K562 (cell line): ENCODE results near the gene PAX5. TPM values are rescaled to one million over a fixed set of nuclear protein-coding genes. Genes with fewer than 3 reads are reported as not detected.

Source experiments
- ATAC-seq: fragments of 200-7000 bp; cut with Tn5 transposase; 3 replicates; pipeline ENCODE4 v1.9.1; 2020; ENCODE audit warnings: moderate library complexity
- BruUV-seq: library from RNA; stranded (reverse); fragments of 400-500 nt; replicated peaks from 2 replicates; lab custom pipeline; 2021; lab: Mats Ljungman, UMichigan
- CTCF ChIA-PET: fragments of 300-600 bp; formaldehyde crosslinking; extraction: SDS; loops from one replicate; lab custom pipeline; 2021; ENCODE audit warnings: low intra/inter-chr PET ratio; lab: Yijun Ruan, JAX
- POLR2A ChIA-PET: fragments of 300-600, 350-650 bp; sonication (Branson Sonifier 250); formaldehyde crosslinking; extraction: SDS; loops from one replicate; lab custom pipeline; 2021; ENCODE audit warnings: antibody characterized with exemption, inconsistent platforms; lab: Yijun Ruan, JAX
- DNase-seq, 4 experiments: peaks; one replicate each; pipeline versions ENCODE4 v3.0.0 to v3.0.0-alpha.2; 2011 to 2018; ENCODE audit warnings: low spot score in 3 of 4, mixed read lengths in 3 of 4; ENCODE audit errors: extremely low read depth in 1 of 4
- FAIRE-seq: peaks from 2 replicates; lab custom pipeline; 2011; peaks lifted over from hg19 to GRCh38; lab: Jason Lieb, UNC
- H2AFZ ChIP-seq: 2 replicates; pipeline ENCODE4 v1.6.0; 2011; ENCODE audit warnings: low read depth, low read length, control low read depth, inconsistent platforms
- H3K27ac ChIP-seq: fragments of 200-600 bp; 3 replicates; pipeline ENCODE4 v1.8.0; 2011; ENCODE audit warnings: low read depth, mild to moderate bottlenecking, control low read depth, inconsistent platforms, low read length, moderate library complexity, mixed read lengths; ENCODE audit errors: extremely low read depth
- H3K27me3 ChIP-seq, 2 experiments: fragments of 300-600 bp in 1 of 2; 2 replicates in 1 of 2; 3 replicates in 1 of 2; pipeline versions ENCODE4 v1.6.0 to v1.8.0; 2011; ENCODE audit warnings: inconsistent platforms in 2 of 2, low read length in 2 of 2, mild to moderate bottlenecking in 1 of 2, mixed read lengths in 1 of 2, moderate library complexity in 1 of 2; ENCODE audit not compliant: control insufficient read depth in 2 of 2, insufficient read depth in 2 of 2
- H3K36me3 ChIP-seq: fragments of 300-600 bp; 3 replicates; pipeline ENCODE4 v1.8.0; 2011; ENCODE audit warnings: mild to moderate bottlenecking, low read length, inconsistent platforms; ENCODE audit not compliant: control insufficient read depth, insufficient read depth
- H3K4me1 ChIP-seq, 2 experiments: fragments of 200-600 bp in 1 of 2; replicated peaks in 1 of 2; 2 replicates in 1 of 2; 3 replicates in 1 of 2; pipeline versions ENCODE4 v1.5.1 to v1.8.0; 2011; ENCODE audit warnings: inconsistent platforms in 2 of 2, low read length in 2 of 2, mild to moderate bottlenecking in 1 of 2, mixed read lengths in 1 of 2, moderate library complexity in 1 of 2; ENCODE audit not compliant: control insufficient read depth in 2 of 2, insufficient read depth in 2 of 2
- H3K4me2 ChIP-seq: 2 replicates; pipeline ENCODE4 v1.6.1; 2011; ENCODE audit warnings: low read length, control low read depth, inconsistent platforms, mixed read lengths; ENCODE audit not compliant: insufficient read depth
- H3K4me3 ChIP-seq: fragments of 200-600 bp; sonication (generic), shearing (Covaris generic); 2 replicates; pipeline ENCODE4 v1.5.1; 2016; ENCODE audit warnings: control low read depth, inconsistent platforms
- H3K79me2 ChIP-seq: fragments of 200-600 bp; 3 replicates; pipeline ENCODE4 v1.8.0; 2011; ENCODE audit warnings: low read length, inconsistent platforms; ENCODE audit not compliant: control insufficient read depth, insufficient read depth
- H3K9ac ChIP-seq, 2 experiments: 2 replicates each; pipeline versions ENCODE4 v1.6.0 to v1.6.1; 2011; ENCODE audit warnings: low read depth in 2 of 2, low read length in 2 of 2, control low read depth in 1 of 2, inconsistent platforms in 1 of 2, mild to moderate bottlenecking in 1 of 2, mixed read lengths in 1 of 2; ENCODE audit not compliant: insufficient read depth in 1 of 2
- H3K9me1 ChIP-seq: one replicate; pipeline ENCODE4 v1.6.0; 2011; ENCODE audit warnings: inconsistent platforms, mild to moderate bottlenecking, low read length, moderate library complexity; ENCODE audit not compliant: control insufficient read depth, insufficient read depth
- H3K9me3 ChIP-seq: replicated peaks from 2 replicates; pipeline ENCODE4 v1.5.1; 2011; ENCODE audit warnings: low read depth, low read length, inconsistent platforms; ENCODE audit not compliant: control insufficient read depth, insufficient read depth
- H4K20me1 ChIP-seq: replicated peaks from 2 replicates; pipeline ENCODE4 v1.6.1; 2011; ENCODE audit warnings: low read length, inconsistent platforms, mixed read lengths; ENCODE audit not compliant: control insufficient read depth, insufficient read depth
- CBX1 ChIP-seq: sonication (generic); IDR thresholded peaks from 2 replicates; pipeline ENCODE4 v1.6.1; 2016; ENCODE audit warnings: antibody characterized with exemption, low read depth, mild to moderate bottlenecking
- HDAC3 ChIP-seq: fragments of 450-650 bp; IDR thresholded peaks from 2 replicates; pipeline ENCODE4 v1.6.1; 2018; ENCODE audit warnings: borderline replicate concordance, mild to moderate bottlenecking, moderate library complexity; ENCODE audit not compliant: partially characterized antibody
- KAT8 ChIP-seq: fragments of 450-650 bp; IDR thresholded peaks from 2 replicates; pipeline ENCODE4 v1.6.1; 2016; ENCODE audit warnings: low read depth, mild to moderate bottlenecking
- KDM1A ChIP-seq, 2 experiments: fragments of 450-650 bp; IDR thresholded peaks; 2 replicates each; pipeline ENCODE4 v1.6.1; 2016; ENCODE audit warnings: mild to moderate bottlenecking in 2 of 2
- KLF13 ChIP-seq: fragments of 450-650 bp; IDR thresholded peaks from 2 replicates; pipeline ENCODE4 v1.6.1; 2016; ENCODE audit warnings: missing genetic modification characterization, low read depth, mild to moderate bottlenecking, missing compliant biosample characterization, moderate library complexity, borderline replicate concordance
- MAFF ChIP-seq: IDR thresholded peaks from 2 replicates; pipeline ENCODE4 v1.6.1; 2012; ENCODE audit warnings: low read length, improper control_type of control experiment
- MAFG ChIP-seq: fragments of 450-650 bp; conservative IDR thresholded peaks from 2 replicates; pipeline ENCODE4 v1.6.1; 2016; ENCODE audit warnings: missing genetic modification characterization, missing compliant biosample characterization
- MAFK ChIP-seq: IDR thresholded peaks from 2 replicates; pipeline ENCODE4 v1.6.1; 2011; ENCODE audit warnings: low read length, improper control_type of control experiment
- MXI1 ChIP-seq: IDR thresholded peaks from 2 replicates; pipeline ENCODE4 v1.6.1; 2011; ENCODE audit warnings: low read depth, mild to moderate bottlenecking, improper control_type of control experiment, low read length
- NFIX ChIP-seq: fragments of 250-450 bp; sonication (Bioruptor Pico); IDR thresholded peaks from 2 replicates; pipeline ENCODE4 v1.4.0; 2020; ENCODE audit warnings: low read depth, mild to moderate bottlenecking, moderate library complexity
- PML ChIP-seq: IDR thresholded peaks from 2 replicates; pipeline ENCODE4 v1.6.1; 2012; ENCODE audit warnings: low read length, inconsistent platforms
- PTBP1 ChIP-seq: fragments of 200-400 bp; formaldehyde crosslinking; IDR thresholded peaks from 2 replicates; pipeline ENCODE4 v1.6.1; 2017; ENCODE audit warnings: low read depth, low read length
- PTRF ChIP-seq: fragments of 450-650 bp; IDR thresholded peaks from 2 replicates; pipeline ENCODE4 v1.6.1; 2016; ENCODE audit warnings: mild to moderate bottlenecking, missing genetic modification characterization, missing compliant biosample characterization
- RBM14 ChIP-seq: fragments of 200-400 bp; formaldehyde crosslinking; IDR thresholded peaks from 2 replicates; pipeline ENCODE4 v1.6.1; 2018; ENCODE audit warnings: low read depth, mild to moderate bottlenecking, low read length, moderate library complexity, borderline replicate concordance; ENCODE audit not compliant: insufficient read depth
- RFX5 ChIP-seq: IDR thresholded peaks from 2 replicates; pipeline ENCODE4 v1.6.1; 2011; ENCODE audit warnings: low read depth, mild to moderate bottlenecking, improper control_type of control experiment, low read length
- SIN3B ChIP-seq: fragments of 450-650 bp; IDR thresholded peaks from 2 replicates; pipeline ENCODE4 v1.6.1; 2017; ENCODE audit warnings: low read depth, mild to moderate bottlenecking, moderate library complexity
- SMAD3 ChIP-seq: fragments of 450-650 bp; formaldehyde crosslinking; conservative IDR thresholded peaks from 2 replicates; pipeline ENCODE4 v1.4.0; 2020; ENCODE audit warnings: mild to moderate bottlenecking
- ZBTB1 ChIP-seq: sonication (generic); formaldehyde crosslinking; IDR thresholded peaks from 2 replicates; pipeline ENCODE4 v1.8.1; 2023; ENCODE audit warnings: missing genetic modification reagents, low read depth, mild to moderate bottlenecking, borderline replicate concordance
- ZC3H11A ChIP-seq: IDR thresholded peaks from 2 replicates; pipeline ENCODE4 v1.6.1; 2012; ENCODE audit warnings: low read depth, low read length, improper control_type of control experiment
- ZKSCAN1 ChIP-seq: fragments of 150-350 bp; IDR thresholded peaks from 2 replicates; pipeline ENCODE4 v1.6.1; 2016; ENCODE audit warnings: low read depth, low read length
- ZNF316 ChIP-seq: fragments of 450-650 bp; IDR thresholded peaks from 2 replicates; pipeline ENCODE4 v1.6.1; 2016
- ZNF395 ChIP-seq: fragments of 200-800 bp; sonication (Bioruptor generic); IDR thresholded peaks from 2 replicates; pipeline ENCODE4 v1.6.1; 2017; ENCODE audit warnings: missing genetic modification characterization, missing compliant biosample characterization
- ZNF586 ChIP-seq: fragments of 450-650 bp; formaldehyde crosslinking; conservative IDR thresholded peaks from 2 replicates; pipeline ENCODE4 v1.4.0; 2020; ENCODE audit warnings: mild to moderate bottlenecking, moderate library complexity
- ZNF75A ChIP-seq: fragments of 450-650 bp; formaldehyde crosslinking; IDR thresholded peaks from 2 replicates; pipeline ENCODE4 v1.4.0; 2020; ENCODE audit warnings: mild to moderate bottlenecking
- ZNF780A ChIP-seq: fragments of 250-450 bp; sonication (Bioruptor Pico); IDR thresholded peaks from 2 replicates; pipeline ENCODE4 v1.5.0; 2021; ENCODE audit warnings: mild to moderate bottlenecking
- WGBS: fragments of 100-300 bp; shearing (Covaris generic); methylation state at CpG from one replicate; pipeline ENCODE4 v1.1.6; 2016; ENCODE audit warnings: low coverage, mixed read lengths; ENCODE audit not compliant: insufficient coverage; ENCODE audit errors: missing lambda C conversion rate; 5-methylcytosine and 5-hydroxymethylcytosine counted together
- in situ Hi-C: fragments of 300-500 bp; cut with MboI; formaldehyde crosslinking; loops from 4 replicates; pipeline ENCODE4 v1.15.0; 2018; ENCODE audit warnings: inconsistent platforms, mixed read lengths
- intact Hi-C: fragments of 100-400 bp; cut with micrococcal nuclease; formaldehyde crosslinking; loops from 2 replicates; pipeline ENCODE4 v1.14.2; 2022
- polyA plus RNA-seq, 8 experiments: library from polyadenylated mRNA; depleted of rRNA in 4 of 8; stranded (reverse) in 5 of 8; unstranded in 3 of 8; fragments of >200 nt; fragmentation: Nextera tagmentation in 2 of 8; fragmentation: Illumina TruSeq in 1 of 8; extraction: Ambion mirVana in 2 of 8; extraction: Trizol in 1 of 8; gene quantifications; 2 replicates each; pipeline versions ENCODE4 v1.2.1 to v1.2.3, GENCODE V29; 2011 to 2014; ENCODE audit warnings: inconsistent platforms in 1 of 8, missing spikeins in 1 of 8
- total RNA-seq, 7 experiments: library from RNA; depleted of rRNA in 6 of 7; stranded (reverse); fragments of >200 nt in 6 of 7; fragmentation: Illumina TruSeq in 2 of 7; extraction: Trizol in 2 of 7; gene quantifications; 2 replicates each; pipeline versions ENCODE4 v1.2.1 to v1.2.3, GENCODE V29; 2011 to 2021; ENCODE audit warnings: low replicate concordance in 1 of 7

PAX5 gene
- total and polyA plus RNA-seq, 9 of the 15 experiments (the other 6 are each of a cell fraction or from before 2014, with no cell fraction given), result 0.03 to 0.09 TPM; not detected in 7

GRCh38 chr9:36913393-36914211 is 120.5 kb downstream of the PAX5 start:
- H3K36me3 ChIP-seq, result no peaks in the 10 kb centered on the region
- H3K4me3 ChIP-seq, result no peak overlapping the region
- H4K20me1 ChIP-seq, result no peaks in the 10 kb centered on the region
- ChIA-PET POLR2A (no interaction called here), CTCF (no interaction called here)
- DNase-seq, result peak in 1 of 4 experiments; percentile 10
- H3K79me2 ChIP-seq, result no peaks in the 10 kb centered on the region
- no peaks in the 10 kb centered on the region for H3K4me1 ChIP-seq
- H3K4me2 ChIP-seq, result no peak overlapping the region
- H3K27me3 ChIP-seq, result peaks cover 0 to 22% of the 10 kb centered on the region in 2 experiments; a peak in 1 of 5 replicates
- no peak for ATAC-seq
- H3K9ac ChIP-seq, result no peak overlapping the region
- H2AFZ ChIP-seq, result no peak overlapping the region
- no peaks in the 10 kb centered on the region for H3K9me1 ChIP-seq
- no peak overlapping the region for H3K27ac ChIP-seq
- whole genome bisulfite sequencing, result 1% methylated on average over 7 of the region's 10 CpGs
- in situ Hi-C loops (no loop called here), intact Hi-C loops (no loop called here)
- no peak for FAIRE-seq
- H3K9me3 ChIP-seq, result no peaks in the 10 kb centered on the region
- no TSS peak for BruUV-seq
- TF ChIP-seq HDAC3, result no peak
- no peak for TF ChIP-seq ZNF586 (CRISPR knock-in tag)
- TF ChIP-seq ZNF780A, result no peak
- TF ChIP-seq ZNF75A (CRISPR knock-in tag), result no peak
- TF ChIP-seq ZKSCAN1, result no peak
- TF ChIP-seq SMAD3 (CRISPR knock-in tag), result no peak
- no peak for TF ChIP-seq CBX1
- no peak for TF ChIP-seq ZBTB1 (CRISPR knock-in tag)
- no peak for TF ChIP-seq RBM14
- TF ChIP-seq RFX5, result no peak
- no peak for TF ChIP-seq MXI1
- peak; percentile 56 for TF ChIP-seq MAFG
- TF ChIP-seq ZC3H11A, result no peak
- TF ChIP-seq MAFK, result peak; percentile 69
- peak; percentile 60 for TF ChIP-seq ZNF316
- TF ChIP-seq PML, result no peak
- TF ChIP-seq PTBP1, result no peak
- TF ChIP-seq MAFF, result peak; percentile 58
- TF ChIP-seq SIN3B, result no peak
- no peak for TF ChIP-seq KAT8
- no peak for TF ChIP-seq NFIX (CRISPR knock-in tag)
- no peak for TF ChIP-seq ZNF395
- TF ChIP-seq KDM1A (IDR thresholded peaks at IDR 0.05), result no peak
- no peak for TF ChIP-seq PTRF (tag)
- TF ChIP-seq KLF13 (tag), result no peak
